ENCODE measurements around the gene ROCK2.

ROCK2 gene

GRCh38 chr2:11376071-11376470 is 31.6 kb upstream of the ROCK2 start:
- DNase-seq (ENCODE audit: extremely low read depth, low read depth) = no peak
- TF ChIP-seq CTCF (IDR thresholded peaks at IDR 0.05; ENCODE audit: low read depth, low read length) = no peak

- TF ChIP-seq CTCF (IDR thresholded peaks at IDR 0.05; ENCODE audit: low read depth, low read length) = no peak
- DNase-seq (ENCODE audit: extremely low read depth, low read depth) = no peak
Measured at GRCh38 chr2:11375689-11376027, 31.2 kb upstream of the ROCK2 start.

- DNase-seq (ENCODE audit: extremely low read depth, low read depth) = no peak
- no peak for TF ChIP-seq CTCF (IDR thresholded peaks at IDR 0.05; ENCODE audit: low read depth, low read length)
Measured at GRCh38 chr2:11375025-11375688, 30.7 kb upstream of the ROCK2 start.

- TF ChIP-seq CTCF (IDR thresholded peaks at IDR 0.05; ENCODE audit: low read depth, low read length) = no peak
Measured at GRCh38 chr2:11373096-11373495, 28.7 kb upstream of the ROCK2 start.

GRCh38 chr2:11371092-11371937 is 26.9 kb upstream of the ROCK2 start:
- no peak for DNase-seq (ENCODE audit: extremely low read depth, low read depth)
- TF ChIP-seq CTCF (IDR thresholded peaks at IDR 0.05; ENCODE audit: low read depth, low read length) = no peak

More at GRCh38 chr2:11373096-11373495, 28.7 kb upstream of the ROCK2 start:
- DNase-seq (ENCODE audit: extremely low read depth, low read depth) = no peak

- DNase-seq (ENCODE audit: extremely low read depth, low read depth) = no peak
- TF ChIP-seq CTCF (IDR thresholded peaks at IDR 0.05; ENCODE audit: low read depth, low read length) = no peak
Measured at GRCh38 chr2:11370377-11371091, 26.1 kb upstream of the ROCK2 start.

Measured in AG09319 (cell line).